NOMO-1 treated with dmso at 0.1 percent for 144 hours (cell line): Measurements from ENCODE around the gene TRDMT1.

Experiments used
- DNase-seq: peaks from one replicate; lab custom pipeline; 2025; ENCODE audit not compliant: unreplicated experiment; lab: John Stamatoyannopoulos, UW

The TRDMT1 gene

DNA sequence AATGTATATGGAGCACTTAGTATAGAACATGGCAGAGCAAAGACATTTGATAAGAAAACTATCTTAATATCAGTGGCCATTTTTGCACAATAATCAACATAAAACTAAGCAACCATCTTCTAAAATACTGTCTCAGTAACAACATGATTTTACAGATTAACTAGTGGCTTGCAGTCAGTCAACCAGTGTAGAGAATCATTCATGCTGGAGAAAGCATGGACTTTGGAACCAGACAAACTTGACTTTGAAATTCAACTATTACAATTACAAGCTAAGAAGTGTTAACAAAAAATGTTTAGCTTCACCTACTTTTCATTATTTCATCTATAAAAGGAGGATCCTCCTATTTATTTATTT lies 99.6 kb downstream of the TRDMT1 start:
- DNase-seq = no peak

DNA sequence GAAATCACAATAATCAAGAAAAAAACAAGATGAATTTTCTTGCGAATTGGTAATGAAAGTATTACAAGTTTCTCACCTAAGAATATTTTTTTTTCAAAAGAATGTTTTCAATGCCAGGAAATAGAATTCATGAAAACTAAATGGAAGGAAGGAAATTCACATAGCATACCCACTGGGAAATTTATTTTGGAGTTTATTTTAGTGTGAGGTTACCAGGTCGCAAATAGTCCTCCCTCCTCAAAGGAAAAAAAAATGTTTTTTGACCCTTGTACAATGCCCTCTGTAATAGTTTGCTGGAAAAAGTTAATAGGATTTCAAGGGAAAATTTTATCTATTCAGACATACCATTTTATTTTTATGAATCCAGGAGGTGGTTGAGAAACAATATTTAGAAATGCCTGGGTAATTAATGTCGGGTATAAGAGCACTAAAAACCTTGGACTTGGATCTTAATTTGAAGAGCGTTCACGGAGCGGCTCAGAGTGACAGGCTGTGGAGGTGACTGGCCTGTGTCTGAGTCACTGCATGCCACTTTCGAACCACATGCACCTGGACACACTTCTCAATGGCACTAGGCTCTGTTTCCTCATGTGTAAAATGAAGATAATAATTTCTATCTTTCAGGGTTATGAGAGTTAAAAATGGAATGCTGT lies 100.1 kb downstream of the TRDMT1 start:
- DNase-seq = no peak

DNA sequence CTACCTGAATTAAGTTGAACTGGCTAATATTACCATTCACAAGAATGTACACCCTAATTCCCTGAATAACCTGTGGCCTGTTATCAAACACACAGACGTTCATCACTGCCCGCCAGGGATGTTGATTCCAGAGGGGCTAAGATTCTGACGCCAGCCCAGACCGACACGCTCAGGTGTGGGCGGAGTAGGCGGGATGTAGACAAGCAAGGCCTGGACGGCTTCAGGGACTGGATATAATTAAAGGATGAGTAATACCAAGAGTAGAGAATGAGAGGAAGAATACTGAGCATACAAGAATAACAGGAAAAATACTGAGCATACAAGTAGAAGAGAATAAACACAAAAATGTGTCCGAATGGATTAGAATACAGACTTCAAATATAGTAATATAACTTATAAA lies 100.9 kb downstream of the TRDMT1 start:
- no peak for DNase-seq

DNA sequence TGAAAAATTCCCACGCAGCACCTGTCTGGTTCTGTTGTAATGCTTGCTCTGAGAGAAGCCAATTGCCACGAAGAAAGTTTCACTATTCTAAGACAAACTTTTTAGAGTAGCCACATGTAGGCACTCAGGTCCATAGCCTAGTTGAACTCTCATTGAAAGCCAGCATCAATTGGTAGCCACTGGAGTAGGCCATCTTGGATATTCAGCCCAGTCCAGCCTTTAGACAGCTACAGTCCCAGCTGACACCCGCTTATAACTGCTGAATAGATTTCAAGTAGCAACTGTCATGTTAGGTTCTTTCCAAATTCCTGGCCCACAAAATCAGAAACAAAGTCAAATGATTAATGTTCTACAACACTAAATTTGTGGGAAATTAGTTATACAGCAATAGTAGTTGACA lies 103.5 kb downstream of the TRDMT1 start:
- no peak for DNase-seq
